Peyer's patch (tissue), 4 donors: ENCODE measurements around the gene SLC6A1. TPM values are rescaled to one million over a fixed set of nuclear protein-coding genes. Genes with fewer than 3 reads are reported as not detected.

Source experiments
- DNase-seq, 3 donors: peaks; one replicate each; pipeline ENCODE4 v3.0.0-alpha.2; 2017 to 2019
- H3K27ac ChIP-seq, 4 donors: fragments of 200-600 bp; sonication (generic); one replicate each; pipeline ENCODE4 v1.5.1; 2016 to 2019
- H3K27me3 ChIP-seq, 2 donors: fragments of 200-600 bp; sonication (generic); one replicate each; pipeline ENCODE4 v1.5.1; 2019
- H3K36me3 ChIP-seq, 3 donors: fragments of 200-600 bp; sonication (generic); one replicate each; pipeline ENCODE4 v1.5.1; 2016 to 2019
- H3K4me1 ChIP-seq, 4 donors: fragments of 200-600 bp; sonication (generic); one replicate each; pipeline ENCODE4 v1.5.1; 2016 to 2019
- H3K4me3 ChIP-seq, 4 donors: fragments of 200-600 bp; sonication (generic); 1 replicate in 3 of 4; 2 replicates in 1 of 4; pipeline ENCODE4 v1.5.1; 2016 to 2019; ENCODE audit warnings: mild to moderate bottlenecking in 1 of 4
- H3K9me3 ChIP-seq, 4 donors: fragments of 200-600 bp; sonication (generic); one replicate each; pipeline ENCODE4 v1.5.1; 2016 to 2019; ENCODE audit warnings: mild to moderate bottlenecking in 1 of 4
- POLR2A ChIP-seq, 2 donors: fragments of 450-650 bp; IDR thresholded peaks; one replicate each; pipeline ENCODE4 v1.5.1; 2017; ENCODE audit warnings: antibody characterized with exemption in 2 of 2, mild to moderate bottlenecking in 2 of 2, moderate library complexity in 2 of 2
- total RNA-seq, 4 donors: library from RNA; depleted of rRNA; stranded (reverse); fragments of >200 nt; gene quantifications; one replicate each; pipeline ENCODE4 v1.1.0, GENCODE V29; 2016
- TF ChIP-seq, protein P1 (sequence below), 6 experiments: fragments of 450-650 bp in 4 of 6; fragments of 200-600 bp in 2 of 6; sonication (generic) in 1 of 6; IDR thresholded peaks; one replicate each; pipeline ENCODE4 v1.5.1; 2017 to 2019; ENCODE audit warnings: antibody characterized with exemption in 6 of 6, mild to moderate bottlenecking in 3 of 6, moderate library complexity in 1 of 6

The SLC6A1 gene
- total RNA-seq, 4 donors from 2014 or later: 0.27 to 5.0 (median 0.38) TPM; not detected in 1

DNA sequence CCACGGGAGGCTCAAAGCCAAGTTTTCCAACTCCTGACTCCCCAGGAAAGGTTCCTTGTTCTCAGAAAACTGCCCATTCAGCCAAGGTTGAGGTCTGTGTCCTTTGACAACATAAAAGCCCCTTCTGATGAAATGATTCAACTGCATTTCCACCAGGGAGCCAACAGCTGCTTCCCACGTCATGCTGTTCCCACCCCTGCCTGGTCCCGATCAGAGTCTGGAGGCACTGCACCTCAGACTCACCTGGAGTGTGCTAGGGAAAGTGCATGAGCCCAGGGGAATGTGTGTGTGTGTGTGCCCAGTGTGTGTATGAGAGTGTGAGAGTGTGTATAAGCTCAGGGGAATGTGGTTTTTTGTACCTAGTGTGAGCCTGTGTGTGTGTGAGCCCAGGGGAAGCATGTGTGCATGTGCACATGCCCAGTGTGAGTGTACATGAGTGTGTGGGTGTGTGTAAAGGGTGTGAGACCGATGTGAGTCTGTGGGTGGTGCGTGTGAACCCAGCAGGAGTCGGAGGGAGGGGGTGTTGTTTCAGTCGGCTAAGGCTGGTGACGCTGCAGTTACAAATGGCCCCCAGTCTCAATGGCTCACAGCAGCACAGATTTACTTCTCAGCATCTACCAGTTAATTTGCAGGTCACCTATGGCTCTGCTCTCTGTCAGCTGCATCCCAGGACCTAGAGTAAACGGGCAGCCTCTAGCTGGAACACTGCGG lies 20.3 kb upstream of the SLC6A1 start:
- H3K27me3 ChIP-seq: no peaks in the 10 kb centered on the region
- H3K4me3 ChIP-seq: no peak overlapping the region
- H3K27ac ChIP-seq: no peak overlapping the region
- TF ChIP-seq, protein P1, sequence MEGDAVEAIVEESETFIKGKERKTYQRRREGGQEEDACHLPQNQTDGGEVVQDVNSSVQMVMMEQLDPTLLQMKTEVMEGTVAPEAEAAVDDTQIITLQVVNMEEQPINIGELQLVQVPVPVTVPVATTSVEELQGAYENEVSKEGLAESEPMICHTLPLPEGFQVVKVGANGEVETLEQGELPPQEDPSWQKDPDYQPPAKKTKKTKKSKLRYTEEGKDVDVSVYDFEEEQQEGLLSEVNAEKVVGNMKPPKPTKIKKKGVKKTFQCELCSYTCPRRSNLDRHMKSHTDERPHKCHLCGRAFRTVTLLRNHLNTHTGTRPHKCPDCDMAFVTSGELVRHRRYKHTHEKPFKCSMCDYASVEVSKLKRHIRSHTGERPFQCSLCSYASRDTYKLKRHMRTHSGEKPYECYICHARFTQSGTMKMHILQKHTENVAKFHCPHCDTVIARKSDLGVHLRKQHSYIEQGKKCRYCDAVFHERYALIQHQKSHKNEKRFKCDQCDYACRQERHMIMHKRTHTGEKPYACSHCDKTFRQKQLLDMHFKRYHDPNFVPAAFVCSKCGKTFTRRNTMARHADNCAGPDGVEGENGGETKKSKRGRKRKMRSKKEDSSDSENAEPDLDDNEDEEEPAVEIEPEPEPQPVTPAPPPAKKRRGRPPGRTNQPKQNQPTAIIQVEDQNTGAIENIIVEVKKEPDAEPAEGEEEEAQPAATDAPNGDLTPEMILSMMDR (IDR thresholded peaks at IDR 0.05): no peak
- no peak for TF ChIP-seq POLR2A (IDR thresholded peaks at IDR 0.05)
- H3K4me1 ChIP-seq: no peaks in the 10 kb centered on the region
- H3K9me3 ChIP-seq: no peaks in the 10 kb centered on the region
- DNase-seq: no peak
- no peaks in the 10 kb centered on the region for H3K36me3 ChIP-seq

DNA sequence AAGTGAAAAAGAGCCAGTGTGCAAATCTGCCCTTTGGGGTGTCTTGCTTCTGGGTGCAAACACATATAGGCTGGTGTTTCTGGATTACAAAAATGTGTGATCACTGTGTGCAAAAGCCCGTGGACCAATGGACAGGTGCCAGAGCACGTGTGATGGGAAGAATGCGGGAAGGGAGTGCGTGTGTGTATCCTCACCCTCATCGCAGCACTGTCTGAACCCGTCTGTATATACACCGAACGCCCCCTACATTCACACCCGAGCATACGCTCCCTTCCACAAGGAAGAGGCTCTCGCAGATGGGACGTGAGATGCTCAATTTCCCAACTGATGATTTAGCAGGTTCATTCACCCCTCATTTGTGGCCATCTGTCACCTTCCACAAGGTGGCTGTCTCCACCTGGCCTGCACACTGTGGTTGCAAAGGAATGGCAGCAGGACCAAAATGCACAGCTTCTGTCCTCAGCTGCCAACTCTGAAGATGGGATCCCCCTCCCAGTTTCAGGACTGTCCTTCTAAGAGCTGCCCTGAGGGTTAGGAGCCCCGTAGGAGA lies 19.4 kb upstream of the SLC6A1 start:
- Histone ChIP-seq H3K4me1 (no peaks in the 10 kb centered on the region), H3K27me3 (no peaks in the 10 kb centered on the region), H3K9me3 (no peaks in the 10 kb centered on the region), H3K27ac (no peak overlapping the region), H3K4me3 (no peak overlapping the region), H3K36me3 (no peaks in the 10 kb centered on the region)
- no peak for TF ChIP-seq POLR2A (IDR thresholded peaks at IDR 0.05)
- TF ChIP-seq, protein P1 (IDR thresholded peaks at IDR 0.05): no peak
- DNase-seq: no peak

DNA sequence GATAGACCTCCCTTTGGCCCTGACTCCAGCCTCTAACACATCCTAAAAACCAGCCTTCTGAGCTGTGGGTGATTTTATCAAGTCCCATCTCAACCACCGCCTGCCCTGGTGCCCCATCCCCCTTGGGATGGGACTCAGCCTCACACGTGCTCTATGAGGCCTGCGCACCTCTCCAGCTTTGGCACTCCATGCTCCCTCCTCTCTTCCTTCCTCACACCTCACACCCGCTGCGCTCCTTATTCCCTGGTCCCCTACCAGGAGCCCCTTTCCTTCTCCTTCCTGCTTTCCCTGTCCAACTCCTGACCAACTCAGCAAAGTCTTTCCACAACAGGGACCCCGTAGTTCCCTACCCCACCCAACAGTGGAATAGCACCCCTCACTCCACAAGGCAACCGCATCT lies 18.4 kb upstream of the SLC6A1 start:
- Histone ChIP-seq H3K36me3 (no peaks in the 10 kb centered on the region), H3K27me3 (no peaks in the 10 kb centered on the region), H3K9me3 (no peaks in the 10 kb centered on the region), H3K4me1 (no peaks in the 10 kb centered on the region), H3K27ac (no peak overlapping the region), H3K4me3 (no peak overlapping the region)
- no peak for DNase-seq
- TF ChIP-seq POLR2A (IDR thresholded peaks at IDR 0.05): no peak
- TF ChIP-seq, protein P1 (IDR thresholded peaks at IDR 0.05): no peak

DNA sequence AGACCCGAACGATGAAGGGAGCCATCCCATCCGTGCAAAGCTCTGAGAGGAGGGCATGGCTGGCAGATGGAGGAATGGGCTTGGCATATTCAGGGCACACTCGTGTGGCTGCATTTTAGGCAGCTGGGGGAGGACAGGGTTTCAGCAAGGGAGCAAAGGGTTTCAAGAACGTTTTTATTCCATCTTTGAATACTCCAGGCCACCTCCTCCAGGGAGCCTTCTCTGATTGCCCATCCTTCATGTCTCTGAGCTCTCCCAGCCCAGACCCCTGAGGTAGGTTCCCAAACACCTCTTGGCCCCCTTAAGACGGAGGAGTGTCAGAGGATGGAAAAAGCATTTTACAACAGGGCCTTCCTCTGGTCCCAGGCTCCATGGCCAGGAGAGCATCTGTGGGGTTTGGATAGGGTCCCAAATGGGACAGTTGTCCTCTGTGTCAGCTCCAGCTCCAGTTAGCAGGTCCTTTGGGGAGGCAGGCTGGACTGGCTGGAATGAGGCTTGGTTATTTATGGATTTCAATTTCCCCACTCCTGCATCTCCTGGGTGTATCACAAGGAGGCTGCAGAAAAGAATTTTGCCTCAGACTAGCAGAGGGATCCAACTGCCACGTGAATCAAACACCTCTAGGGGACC lies 17.7 kb upstream of the SLC6A1 start:
- H3K36me3 ChIP-seq: no peaks in the 10 kb centered on the region
- TF ChIP-seq POLR2A (IDR thresholded peaks at IDR 0.05): no peak
- TF ChIP-seq, protein P1 (IDR thresholded peaks at IDR 0.05): no peak
- H3K27me3 ChIP-seq: no peaks in the 10 kb centered on the region
- no peak overlapping the region for H3K4me3 ChIP-seq
- no peaks in the 10 kb centered on the region for H3K4me1 ChIP-seq
- DNase-seq: no peak
- H3K27ac ChIP-seq: no peak overlapping the region
- no peaks in the 10 kb centered on the region for H3K9me3 ChIP-seq

DNA sequence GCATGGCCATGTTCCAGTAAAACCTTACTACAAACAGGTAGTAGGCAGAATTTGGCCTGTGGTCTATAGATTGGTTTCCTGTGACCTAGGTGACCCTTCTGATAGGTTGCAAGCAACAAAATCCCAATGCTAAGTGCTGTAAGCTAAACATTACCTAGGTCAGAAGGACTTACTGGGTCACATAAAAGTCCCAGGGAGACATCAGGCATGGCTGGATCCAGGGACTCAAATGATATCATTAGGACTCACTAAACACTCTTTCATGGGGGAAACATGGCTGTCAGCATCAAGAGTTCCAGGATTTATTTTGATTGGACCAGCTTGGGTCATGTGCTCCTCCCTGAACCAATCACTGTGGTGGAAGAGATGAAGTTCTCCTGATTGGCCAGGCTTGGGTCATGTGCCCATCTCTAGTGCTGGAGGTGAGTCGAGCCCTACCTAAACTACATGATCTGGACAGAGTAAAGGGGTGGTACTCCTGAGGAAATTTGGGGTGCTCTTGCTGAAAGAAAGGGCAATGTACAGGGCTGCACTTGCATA lies 16.8 kb upstream of the SLC6A1 start:
- no peaks in the 10 kb centered on the region for H3K36me3 ChIP-seq
- H3K27ac ChIP-seq: no peak overlapping the region

More for the DNA sequence above, 16.8 kb upstream of the SLC6A1 start:
- TF ChIP-seq POLR2A (IDR thresholded peaks at IDR 0.05): no peak
- TF ChIP-seq, protein P1 (IDR thresholded peaks at IDR 0.05): no peak
- Histone ChIP-seq H3K27me3 (no peaks in the 10 kb centered on the region), H3K4me1 (no peaks in the 10 kb centered on the region), H3K9me3 (no peaks in the 10 kb centered on the region), H3K4me3 (no peak overlapping the region)
- DNase-seq: no peak
